ENCODE data around the gene FBXL15.
A peak's percentile ranks its signal among the peaks of the same experiment; 100 is the strongest.

The FBXL15 gene

GRCh38 chr10:102420714-102421506, at the start of gene FBXL15:
FBXL15 (plus strand) TSS chr10:102420836; CDS start chr10:102421130, 294 bp downstream.
- peak; percentile 91 to 95 for DNase-seq

- DNase-seq, result no peak
Observed at GRCh38 chr10:102371295-102371694, 49.3 kb upstream of the FBXL15 start.

GRCh38 chr10:102375250-102375649, 45.4 kb upstream of the FBXL15 start:
- no peak for DNase-seq

- no peak for DNase-seq
Observed at GRCh38 chr10:102375867-102376266, 44.8 kb upstream of the FBXL15 start.

GRCh38 chr10:102376901-102377300, 43.7 kb upstream of the FBXL15 start:
- no peak for DNase-seq

- DNase-seq, result no peak
Observed at GRCh38 chr10:102379383-102379782, 41.3 kb upstream of the FBXL15 start.

GRCh38 chr10:102381983-102382382, 38.7 kb upstream of the FBXL15 start:
- DNase-seq, result no peak

GRCh38 chr10:102382871-102383270, 37.8 kb upstream of the FBXL15 start:
- no peak for DNase-seq

- DNase-seq, result no peak
Observed at GRCh38 chr10:102384053-102384452, 36.6 kb upstream of the FBXL15 start.

- DNase-seq, result no peak
Observed at GRCh38 chr10:102384606-102385429, 35.8 kb upstream of the FBXL15 start.

- no peak for DNase-seq
Observed at GRCh38 chr10:102389894-102390293, 30.7 kb upstream of the FBXL15 start.

- no peak for DNase-seq
Observed at GRCh38 chr10:102392306-102392705, 28.3 kb upstream of the FBXL15 start.

GRCh38 chr10:102393411-102394078, 27.1 kb upstream of the FBXL15 start:
- DNase-seq, result no peak

- peak; percentile 86 to 100 for DNase-seq
Observed at GRCh38 chr10:102394079-102394800, 26.4 kb upstream of the FBXL15 start.

- DNase-seq, result peak in 1 of 2 donors; percentile 82
Observed at GRCh38 chr10:102394801-102395399, 25.7 kb upstream of the FBXL15 start.

GRCh38 chr10:102395400-102396316, 25.0 kb upstream of the FBXL15 start, which contains the start of gene NFKB2:
NFKB2 (plus strand) TSS chr10:102395705; CDS start chr10:102395960, 255 bp downstream.
- DNase-seq, result peak; percentile 66 to 92

GRCh38 chr10:102396317-102396650, 24.4 kb upstream of the FBXL15 start:
- no peak for DNase-seq

GRCh38 chr10:102396730-102397151, 23.9 kb upstream of the FBXL15 start:
- DNase-seq, result no peak

GRCh38 chr10:102397222-102398171, 23.1 kb upstream of the FBXL15 start:
- no peak for DNase-seq
